GM21447 (cell line): ENCODE data around the gene CST7.
"Not testable (repeated sequence)": the region's sequence is repeated elsewhere in the genome, so short reads cannot be mapped to it uniquely, and the experiment has no call there.

Experiments
- ATAC-seq: cut with Tn5 transposase; IDR thresholded peaks from one replicate; pipeline ENCODE4 v1.9.1; 2021; ENCODE audit not compliant: unreplicated experiment

The CST7 gene

DNA sequence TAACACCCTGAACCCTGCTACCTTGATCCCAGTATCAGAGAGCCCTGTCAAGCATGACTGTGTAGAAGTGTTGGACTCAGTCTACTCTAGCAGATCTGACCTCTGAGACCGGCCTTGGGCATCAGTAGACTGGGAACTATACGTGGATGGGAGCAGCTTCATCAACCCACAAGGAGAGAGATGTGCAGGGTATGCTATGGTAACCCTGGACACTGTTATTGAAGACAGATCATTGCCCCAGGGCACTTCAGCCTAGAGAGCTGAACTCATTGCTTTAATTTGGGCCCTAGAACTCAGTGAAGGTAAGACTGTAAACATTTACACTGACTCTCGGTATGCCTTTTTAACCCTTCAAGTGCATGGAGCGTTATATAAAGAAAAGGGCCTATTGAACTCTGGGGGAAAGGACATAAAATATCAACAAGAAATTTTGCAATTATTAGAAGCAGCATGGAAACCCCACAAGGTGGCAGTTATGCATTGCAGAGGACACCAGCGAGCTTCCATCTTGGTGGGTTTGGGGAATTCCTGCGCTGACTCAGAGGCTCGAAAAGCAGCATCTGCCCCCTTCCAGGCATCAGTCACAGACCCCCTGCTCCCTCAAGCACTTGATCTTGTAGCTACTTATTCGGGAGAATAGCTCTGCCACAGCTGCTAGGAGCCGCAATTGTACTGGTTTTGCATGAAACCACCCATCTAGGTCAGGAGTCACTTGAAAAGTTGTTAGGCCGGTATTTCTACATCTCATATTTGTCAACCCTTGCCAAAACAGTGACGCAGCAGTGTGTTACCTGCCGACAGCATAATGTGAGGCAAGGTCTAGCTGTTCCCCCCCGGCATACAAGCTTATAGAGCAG lies 19.0 kb upstream of the CST7 start:
- ATAC-seq, result not testable (repeated sequence)

DNA sequence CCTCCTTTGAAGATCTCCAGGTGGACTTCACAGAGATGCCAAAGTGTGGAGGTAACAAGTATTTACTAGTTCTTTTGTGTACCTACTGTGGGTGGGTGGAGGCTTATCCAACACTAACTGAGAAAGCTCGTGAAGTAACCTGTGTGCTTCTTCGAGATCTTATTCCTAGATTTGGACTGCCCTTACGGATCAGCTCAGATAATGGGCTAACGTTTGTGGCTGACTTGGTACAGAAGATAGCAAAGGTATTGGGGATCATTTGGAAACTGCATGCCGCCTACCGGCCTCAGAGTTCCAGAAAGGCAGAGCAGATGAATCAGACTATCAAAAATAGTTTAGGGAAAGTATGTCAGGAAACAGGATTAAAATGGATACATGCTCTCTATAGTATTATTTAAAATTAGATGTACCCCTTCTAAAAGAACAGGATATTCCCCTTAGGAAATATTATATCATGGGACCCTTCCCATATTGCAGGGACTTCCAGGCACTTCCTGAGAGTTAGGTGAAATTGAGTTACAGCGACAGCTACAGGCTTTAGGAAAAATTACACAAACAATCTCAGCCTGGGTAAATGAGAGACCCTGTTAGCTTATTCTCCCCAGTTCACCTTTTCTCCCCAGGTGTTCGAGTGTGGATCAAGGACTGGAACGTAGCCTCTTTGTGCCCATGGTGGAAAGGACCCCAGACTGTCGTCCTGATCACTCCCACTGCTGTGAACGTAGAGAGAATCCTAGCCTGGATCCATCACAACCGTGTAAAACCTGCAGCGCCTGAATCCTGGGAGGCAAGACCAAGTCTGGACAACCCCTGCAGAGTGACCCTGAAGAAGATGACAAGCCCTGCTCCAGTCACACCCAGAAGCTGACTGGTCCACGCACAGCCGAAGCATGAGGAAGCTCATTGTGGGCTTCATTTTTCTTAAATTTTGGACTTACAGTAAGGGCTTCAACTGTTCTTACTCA lies 18.1 kb upstream of the CST7 start:
- ATAC-seq, result not testable (repeated sequence)

DNA sequence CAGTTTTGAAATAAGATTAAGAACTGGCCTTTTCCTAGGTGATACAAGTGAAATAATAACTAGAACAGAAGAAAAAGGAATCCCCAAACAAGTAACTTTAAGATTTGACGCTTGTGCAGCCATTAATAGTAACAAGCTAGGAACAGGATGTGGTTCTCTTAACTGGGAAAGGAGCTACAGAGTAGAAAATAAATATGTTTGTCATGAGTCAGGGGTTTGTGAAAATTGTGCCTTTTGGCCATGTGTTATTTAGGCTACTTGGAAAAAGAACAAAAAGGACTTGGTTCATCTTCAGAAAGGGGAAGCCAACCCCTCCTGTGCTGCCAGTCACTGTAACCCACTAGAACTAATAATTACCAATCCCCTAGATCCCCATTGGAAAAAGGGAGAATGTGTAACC lies 17.2 kb upstream of the CST7 start:
- not testable (repeated sequence) for ATAC-seq

DNA sequence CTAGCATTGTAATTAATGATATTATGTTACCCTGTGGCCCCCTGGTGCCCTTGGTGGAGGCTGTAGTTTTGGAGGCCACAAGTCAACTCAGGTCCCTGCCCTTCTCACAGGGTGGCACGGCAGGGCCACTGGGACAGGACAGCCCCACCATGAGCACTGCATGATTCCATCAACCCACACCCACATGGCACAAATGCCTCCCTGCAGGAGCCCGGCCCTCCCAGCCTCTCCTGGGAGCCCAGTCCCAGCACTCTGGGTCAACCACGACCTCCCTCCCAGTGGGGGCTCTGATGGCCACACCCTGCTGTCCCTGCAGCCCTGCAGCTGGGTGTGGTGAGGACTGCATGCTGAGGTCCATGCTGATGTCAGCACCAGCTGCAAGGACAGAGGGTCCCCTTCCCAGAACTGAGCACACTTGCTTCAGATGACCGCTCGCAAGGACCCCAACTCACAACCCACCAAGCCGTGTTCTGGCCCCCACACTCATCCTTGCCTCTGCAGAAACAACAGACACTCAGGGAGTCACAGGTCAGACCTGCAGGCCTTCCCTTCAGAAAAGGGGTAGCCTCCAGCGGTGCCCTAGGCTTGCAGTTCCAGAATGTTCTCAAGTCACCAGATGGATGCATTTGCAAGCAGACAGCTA lies 15.7 kb upstream of the CST7 start:
- no peak for ATAC-seq

DNA sequence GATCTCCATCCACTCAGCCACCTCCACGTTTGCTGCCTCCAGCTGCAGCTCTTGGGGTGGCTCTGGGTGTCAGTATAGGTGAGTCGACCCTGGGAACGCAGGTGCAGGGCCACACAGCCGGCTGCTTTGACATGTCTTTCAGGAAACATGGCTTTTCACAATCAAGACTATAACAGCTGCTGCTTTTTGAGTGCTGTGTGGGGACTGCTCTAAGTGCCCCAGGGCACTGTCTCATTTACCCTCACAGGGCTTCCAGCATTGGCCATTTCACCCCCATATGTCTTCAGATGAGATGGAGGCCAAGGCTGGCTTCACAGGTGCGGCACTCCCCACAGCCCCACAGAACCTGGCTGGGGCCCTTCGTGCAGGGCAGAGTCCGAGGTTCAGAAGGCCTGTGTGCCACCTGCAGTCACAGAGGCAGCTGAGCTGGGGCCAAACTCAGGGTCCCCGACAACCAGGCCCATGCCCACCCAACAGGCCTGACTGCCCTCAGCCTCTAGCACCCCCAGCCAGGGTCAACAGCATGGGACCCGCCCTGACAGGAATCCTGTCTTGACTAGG lies 14.9 kb upstream of the CST7 start:
- no peak for ATAC-seq

DNA sequence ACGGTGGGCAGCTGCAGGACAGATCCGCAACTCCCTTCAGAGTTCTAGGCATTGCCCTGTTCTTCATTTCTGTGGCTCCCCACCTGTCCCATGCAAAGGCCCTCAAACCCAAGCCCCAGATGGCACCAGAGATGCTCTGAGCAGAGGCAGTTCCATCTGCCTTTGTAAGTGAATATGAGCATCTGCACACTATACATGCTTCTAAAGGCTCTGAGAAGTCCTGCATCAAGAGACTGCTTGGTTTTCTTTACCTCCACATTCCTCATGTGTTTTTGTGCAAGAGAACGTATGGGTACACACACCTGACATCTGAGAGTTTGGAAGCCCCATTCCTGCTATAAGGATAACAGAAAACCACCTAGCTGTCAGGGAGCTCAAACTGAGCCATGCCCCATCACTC lies 14.4 kb upstream of the CST7 start:
- no peak for ATAC-seq

DNA sequence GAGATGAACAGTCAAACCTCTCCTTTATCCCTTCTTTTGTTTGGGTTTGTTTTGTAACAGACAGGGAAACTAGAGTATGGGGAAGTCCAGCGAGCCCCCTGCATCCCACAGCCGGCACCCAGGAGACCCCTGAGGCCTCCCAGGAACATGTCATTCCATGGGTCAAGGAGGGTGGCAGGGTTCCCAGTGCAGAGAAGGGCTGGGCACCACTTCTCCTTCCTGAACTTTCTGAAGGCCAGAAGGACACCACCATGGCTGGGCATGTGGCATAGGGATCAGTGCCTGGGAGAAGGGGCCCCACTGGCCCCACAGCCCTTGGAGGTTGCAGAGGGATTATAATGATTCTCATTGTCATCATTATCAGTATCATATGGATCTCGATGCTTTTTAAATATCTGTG lies 13.9 kb upstream of the CST7 start:
- no peak for ATAC-seq

DNA sequence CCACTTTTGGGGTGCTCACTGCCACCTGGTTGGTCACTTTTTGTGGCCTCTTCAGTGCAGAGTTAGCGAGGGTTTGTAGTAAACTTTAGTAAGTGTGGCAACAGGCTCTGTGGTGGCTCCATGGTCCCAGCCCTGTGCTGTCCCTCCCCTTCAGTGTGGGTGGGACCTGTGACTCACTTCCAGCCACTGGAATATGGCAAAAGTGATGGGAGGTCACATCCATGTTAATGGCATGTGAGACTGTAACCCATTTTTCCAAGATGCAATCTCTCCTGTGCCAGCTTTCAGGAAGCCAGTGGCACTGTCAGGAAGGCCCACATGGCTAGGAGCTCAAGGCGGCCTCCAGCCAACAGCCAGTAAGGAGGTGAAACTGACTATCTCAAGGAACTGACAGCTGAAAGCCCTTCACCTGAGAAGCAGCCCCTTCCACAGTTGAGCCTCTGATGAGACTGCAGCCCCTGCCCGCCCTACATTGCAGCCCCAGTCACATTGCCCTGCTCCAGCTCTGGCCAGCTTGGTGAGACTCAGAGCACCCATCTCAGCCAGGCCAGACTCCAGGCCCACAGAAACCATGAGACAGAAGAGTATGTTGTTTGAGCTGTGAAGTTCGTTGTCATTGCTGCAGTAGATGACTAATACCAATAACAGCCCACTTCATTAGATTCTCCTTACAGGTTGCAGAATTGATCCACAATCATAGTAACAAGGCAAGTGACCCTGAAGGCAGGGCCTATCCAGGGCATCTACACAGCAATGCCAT lies 13.1 kb upstream of the CST7 start:
- ATAC-seq, result no peak

DNA sequence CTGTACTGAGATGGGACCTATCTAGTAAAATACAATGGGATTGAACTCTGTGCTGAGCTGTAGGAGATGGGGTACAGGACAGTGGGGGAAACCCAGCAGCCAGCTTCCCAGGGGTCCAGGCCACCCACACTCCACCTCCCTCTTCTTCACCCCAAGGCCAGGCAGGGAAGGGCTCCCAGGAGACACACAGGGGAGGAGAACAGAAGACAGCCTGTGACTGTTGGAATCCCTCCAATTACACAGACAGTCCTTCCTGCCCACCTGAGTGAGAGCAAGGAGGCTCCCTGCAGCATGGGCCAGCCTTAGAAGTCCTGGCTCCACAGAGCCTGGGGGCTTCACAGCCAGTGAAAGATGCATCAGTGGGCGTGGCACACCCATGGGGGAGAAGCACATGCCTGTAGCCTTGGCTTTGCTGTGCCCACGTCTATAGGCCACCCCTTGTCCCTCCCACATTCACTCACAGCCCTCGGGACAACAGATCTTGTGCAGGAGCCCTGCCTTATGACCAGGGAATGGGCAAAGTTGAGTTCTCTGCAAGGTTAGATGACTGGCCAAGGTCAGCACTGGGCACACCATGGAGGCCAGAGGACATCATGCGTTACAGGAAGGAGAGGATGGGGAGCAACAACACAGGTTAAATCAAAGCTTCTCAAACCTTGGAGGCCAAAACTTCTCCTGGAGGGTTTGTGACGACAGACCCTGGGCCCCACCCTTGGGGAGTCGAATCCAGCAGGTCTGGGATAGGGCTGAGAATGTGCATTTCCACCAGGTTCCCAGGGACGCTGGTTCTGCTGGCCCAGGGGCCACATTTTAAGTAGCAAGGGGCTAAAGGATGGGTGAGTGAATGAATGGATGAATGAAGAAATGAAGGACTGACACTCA lies 12.3 kb upstream of the CST7 start:
- ATAC-seq, result no peak

DNA sequence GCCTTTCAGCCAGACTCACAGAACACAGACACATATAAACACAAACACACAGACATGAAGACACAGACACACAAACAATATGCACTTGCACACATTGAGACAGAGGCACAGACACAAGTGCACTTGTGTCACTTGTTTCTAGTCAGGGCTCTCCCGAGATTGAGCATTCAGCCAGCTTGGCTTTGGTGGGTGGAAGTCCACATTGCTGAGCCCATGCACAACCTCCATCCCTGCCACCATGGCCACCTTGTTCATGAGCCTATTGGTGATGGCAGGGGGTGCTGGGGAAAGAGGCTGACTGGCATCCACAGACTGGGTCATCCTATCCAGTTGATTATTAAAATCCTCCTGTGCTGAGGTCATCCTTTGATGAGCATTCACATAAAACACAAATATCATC lies 11.5 kb upstream of the CST7 start:
- ATAC-seq, result no peak

DNA sequence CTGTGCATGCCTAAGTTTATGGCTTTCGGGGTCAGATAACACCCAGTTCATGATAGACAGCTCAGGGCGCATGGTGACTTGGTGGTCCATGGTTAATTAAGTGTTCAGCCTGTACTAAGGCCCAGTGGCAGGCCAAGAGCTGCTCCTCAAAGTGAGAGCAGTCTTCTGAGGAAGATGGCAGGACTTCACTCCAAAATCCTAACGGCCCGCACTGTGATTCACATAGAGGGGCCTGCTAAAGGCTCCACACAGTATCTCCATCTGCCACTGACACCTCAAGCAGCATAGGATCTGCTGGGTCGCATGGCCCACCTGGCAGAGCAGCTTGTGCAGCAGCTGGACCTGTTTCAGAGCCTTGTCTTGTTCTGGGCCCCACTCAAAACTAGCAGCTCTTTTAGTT lies 10.6 kb upstream of the CST7 start:
- no peak for ATAC-seq

DNA sequence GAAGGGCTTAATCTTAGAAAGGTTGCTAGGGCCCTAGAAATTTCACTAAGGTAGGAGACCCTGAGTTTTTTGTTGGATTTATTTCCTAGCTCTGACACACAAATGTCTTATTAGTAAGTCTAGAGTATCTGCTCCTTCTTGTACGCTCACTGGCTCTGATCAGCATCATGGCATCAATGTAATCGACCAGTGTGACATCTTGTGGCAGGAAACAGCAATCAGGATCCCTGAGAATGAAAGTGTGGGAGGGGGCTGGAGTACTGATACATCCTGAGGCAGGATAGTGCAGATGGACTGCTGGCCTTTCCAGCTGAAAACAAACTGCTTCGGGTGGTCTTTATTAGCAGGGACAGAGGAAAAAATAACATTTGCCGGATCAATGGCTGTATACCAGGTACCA lies 10.0 kb upstream of the CST7 start:
- ATAC-seq, result no peak

DNA sequence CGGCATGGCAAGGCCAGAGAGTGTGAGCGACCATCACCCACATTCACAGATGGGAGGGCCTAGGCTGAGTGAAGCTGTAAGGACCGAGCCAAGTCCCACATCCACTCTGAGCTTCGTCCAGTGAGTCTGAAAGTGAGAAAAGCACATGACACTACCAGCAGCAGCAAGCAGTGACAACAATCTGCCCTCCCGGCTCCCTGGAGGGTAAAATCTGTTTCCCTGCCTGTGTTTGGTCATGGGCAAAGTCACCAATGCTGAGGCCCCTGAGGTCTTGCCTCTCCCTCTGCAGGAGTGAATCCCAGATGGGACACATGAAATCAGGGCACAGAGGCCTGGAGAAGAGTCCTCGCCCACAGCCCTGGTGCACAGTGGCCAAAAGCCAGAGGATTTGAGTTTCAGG lies 6.4 kb upstream of the CST7 start:
- ATAC-seq, result no peak

DNA sequence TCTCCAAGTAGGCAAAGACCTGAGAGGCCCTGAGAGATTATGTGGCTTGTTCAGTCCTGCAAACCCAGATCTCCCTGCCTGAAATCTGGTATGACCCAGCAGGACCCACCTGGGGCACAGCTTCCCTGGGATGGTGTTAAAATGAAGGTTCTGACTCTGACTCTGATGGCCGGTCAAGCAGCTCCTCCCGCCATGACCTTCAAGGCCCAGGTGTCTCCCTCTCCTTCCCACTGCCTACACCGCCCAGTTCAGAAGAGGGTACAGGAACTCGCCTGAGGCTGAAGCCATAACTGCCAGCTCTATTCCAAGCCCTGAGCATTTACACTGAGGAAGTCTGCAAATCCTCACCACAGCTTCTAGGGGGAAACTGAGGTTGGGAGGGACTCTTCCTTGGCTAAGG lies 5.9 kb upstream of the CST7 start:
- ATAC-seq, result no peak

DNA sequence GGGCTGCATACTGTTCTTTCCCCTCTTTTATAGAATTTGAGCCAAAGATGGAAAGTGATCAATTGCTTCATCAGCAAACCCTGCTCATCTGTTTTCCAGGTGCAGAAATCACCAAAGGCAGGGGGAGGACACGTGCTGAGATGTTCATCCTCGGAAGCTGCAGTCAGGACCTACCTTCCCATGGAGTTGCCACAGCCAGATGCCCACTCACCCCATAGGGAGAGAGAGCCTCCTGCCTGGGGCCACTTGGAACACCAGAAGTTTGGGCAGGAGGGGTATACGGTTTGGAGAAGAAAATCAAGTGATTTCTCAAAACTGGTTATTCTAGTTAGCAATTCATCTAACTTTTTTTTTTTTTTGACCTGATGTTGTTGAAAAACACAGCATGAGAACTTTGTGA lies 5.3 kb upstream of the CST7 start:
- no peak for ATAC-seq

DNA sequence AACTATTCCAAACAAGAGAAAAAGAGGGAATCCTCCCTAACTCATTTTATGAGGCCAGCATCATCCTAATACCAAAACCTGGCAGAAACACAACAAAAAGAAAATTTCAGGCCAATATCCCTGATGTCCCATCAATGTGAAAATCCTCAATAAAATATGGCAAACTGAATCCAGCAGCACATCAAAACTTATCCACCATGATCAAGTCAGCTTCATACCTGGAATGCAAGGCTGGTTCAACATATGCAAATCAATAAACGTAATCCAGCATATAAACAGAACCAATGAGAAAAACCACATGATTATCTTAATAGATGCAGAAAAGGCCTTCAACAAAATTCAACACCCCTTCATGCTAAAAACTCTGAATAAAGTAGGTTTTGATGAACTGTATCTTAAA lies 2.7 kb upstream of the CST7 start:
- ATAC-seq, result not testable (repeated sequence)

DNA sequence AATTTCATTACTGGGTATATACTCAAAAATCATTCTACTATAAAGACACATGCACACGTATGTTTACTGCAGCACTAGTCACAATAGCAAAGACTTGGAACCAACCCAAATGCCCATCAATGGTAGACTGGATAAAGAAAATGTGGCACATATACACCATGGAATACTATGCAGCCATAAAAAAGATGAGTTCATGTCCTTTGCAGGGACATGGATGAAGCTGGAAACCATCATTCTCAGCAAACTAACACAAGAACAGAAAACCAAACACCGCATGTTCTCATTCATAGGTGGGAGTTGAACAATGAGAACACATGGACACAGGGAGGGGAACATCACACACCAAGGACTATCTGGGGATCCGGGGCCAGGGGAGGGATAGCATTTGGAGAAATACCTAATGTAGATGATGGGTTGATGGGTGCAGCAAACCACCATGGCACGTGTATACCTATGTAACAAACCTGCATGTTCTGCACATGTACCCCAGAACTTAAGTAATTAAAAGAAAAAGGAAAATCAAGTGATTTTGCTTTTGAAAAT lies 602 bp upstream of the CST7 start:
- ATAC-seq, result not testable (repeated sequence)

DNA sequence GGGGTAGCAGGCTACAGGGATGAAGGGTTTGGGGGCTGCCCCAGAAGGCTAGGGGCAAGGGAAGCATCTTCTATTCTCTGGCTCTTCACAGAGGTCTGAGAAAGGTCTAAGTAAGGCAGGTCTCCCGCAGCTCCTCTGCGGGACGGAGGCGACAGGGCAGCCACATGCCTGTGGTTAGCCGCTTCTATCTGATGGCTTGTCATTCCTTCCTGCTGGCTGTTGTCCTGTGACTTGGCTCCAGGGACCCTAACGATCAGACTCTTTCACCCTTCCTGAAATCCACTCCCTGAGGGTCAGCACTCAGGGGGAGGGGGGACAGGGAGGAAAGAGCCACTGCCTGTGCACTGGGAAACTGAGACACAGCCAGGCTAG lies 673 bp downstream of the CST7 start:
- no peak for ATAC-seq

DNA sequence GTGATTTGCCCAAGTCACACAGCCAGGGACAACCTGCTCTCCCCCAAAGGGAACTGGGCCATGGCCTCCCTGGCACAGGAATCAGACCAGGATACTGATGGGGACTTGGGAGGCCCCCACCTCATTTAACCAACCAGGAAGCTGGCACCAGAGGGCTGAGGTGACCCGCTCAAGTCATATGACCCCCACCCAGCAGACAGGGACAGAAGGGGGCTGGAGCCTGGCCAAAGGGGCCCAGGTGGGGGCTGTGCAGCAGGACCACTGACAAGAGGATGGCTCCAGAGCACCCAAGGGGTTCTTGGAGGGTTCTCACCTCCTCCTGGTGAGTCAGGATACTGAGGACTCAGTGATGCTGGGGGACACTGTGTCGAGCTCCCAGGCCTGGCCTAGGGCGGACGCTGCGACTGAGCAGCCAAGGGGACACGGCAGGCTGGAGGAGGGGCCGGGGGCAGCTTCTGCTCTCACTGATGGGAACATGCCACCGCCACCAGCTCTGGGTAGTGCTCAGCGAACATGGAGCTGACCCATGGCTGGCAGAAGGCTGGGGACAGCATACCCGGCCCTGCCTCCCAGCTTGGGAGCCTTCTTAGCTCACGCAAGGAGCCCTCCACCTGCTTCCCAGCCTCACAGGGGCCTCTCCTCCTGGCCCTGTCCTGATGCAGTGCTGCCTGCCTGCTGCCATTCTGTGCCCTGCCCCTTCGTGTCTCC lies 1.2 kb downstream of the CST7 start:
- no peak for ATAC-seq
